ENCODE measurements around the gene SGK1.
"Not testable (repeated sequence)": the region's sequence is repeated elsewhere in the genome, so short reads cannot be mapped to it uniquely, and the experiment has no call there.

Gene SGK1

DNA sequence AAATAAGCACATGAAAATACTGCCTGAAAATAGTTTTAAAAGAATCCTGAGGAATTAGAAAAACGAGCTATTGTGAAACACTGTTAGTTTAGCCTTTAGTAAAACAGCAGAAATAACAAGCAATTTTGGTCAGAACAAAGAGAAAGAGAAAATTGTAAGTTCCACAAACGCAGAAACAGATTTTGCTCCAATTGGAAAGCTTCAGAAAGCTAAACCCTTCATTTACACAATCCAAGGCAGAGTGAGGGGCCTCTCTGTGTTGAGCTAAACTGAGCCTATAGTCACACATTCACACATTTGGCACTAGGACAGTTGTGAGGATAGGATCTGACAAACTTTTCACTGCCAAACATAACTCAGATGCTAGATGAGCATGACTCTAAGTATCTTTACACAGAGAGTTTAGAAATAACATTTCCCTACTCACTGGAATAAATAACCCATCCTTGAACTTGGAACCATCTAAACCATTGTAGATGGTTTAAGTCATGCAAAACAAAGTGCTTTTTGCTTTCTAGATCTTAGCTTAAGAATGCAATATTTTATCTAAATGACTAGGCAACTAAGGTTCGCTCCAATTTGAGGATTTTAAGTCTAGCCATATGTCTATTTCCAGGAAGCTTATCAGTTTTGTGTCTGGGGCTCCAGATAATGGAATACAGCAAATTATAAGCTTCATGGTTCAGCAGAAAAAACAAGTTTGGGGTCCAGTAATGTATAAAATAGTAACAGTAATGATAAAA lies 122.6 kb downstream of the SGK1 start:
- H3K4me3 ChIP-seq (ENCODE audit: low read depth, low read length), result no peak overlapping the region
- in situ Hi-C loops (cut with HindIII; ENCODE audit: low sequenced_read_pairs), result no loop called here

DNA sequence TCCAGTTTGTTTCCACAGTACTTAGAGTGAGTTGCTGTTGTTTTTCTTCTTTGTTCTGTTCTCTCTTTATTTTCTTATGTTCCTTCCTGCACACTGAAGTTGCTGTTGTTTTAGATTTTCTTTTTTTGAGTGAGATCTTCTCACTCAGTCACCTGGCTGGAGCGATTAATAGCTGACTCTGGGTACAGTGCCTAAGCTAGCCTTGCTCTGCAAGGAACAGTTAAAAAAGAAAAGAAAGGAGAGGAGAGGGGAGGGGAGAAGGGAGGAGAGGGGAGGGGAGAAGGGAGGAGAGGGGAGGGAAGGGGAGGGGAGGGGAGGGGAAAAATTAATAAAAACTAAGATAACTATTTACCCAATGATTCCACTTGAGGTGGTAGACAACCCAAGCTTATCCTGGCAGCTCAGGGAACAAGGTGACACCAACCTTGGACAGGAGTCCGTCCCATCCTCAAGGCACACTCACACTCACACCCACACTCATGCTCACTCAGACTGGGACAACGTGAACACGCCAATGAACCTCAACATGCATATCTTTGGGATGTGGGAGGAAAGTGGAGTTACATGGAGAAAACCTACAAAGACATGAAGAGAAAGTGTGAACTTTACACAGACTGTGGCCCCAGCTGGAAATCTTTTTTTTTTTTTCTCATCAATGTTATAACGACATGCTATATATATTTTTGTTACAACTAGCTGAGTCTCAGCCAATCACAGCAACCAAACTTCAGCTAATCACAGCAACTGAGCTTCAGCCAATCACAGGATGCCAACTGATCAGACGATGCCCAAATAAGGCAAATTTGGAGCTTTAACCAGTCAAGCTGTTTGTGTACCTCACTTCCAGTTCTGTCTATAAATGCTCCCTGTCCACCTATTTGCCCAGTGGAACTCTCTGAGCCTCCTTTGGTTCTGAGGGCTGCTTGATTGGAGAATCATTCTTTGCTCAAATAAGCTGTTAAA lies 124.1 kb downstream of the SGK1 start:
- H3K4me3 ChIP-seq (ENCODE audit: low read depth, low read length), result no peak overlapping the region
- TF ChIP-seq, protein P1, sequence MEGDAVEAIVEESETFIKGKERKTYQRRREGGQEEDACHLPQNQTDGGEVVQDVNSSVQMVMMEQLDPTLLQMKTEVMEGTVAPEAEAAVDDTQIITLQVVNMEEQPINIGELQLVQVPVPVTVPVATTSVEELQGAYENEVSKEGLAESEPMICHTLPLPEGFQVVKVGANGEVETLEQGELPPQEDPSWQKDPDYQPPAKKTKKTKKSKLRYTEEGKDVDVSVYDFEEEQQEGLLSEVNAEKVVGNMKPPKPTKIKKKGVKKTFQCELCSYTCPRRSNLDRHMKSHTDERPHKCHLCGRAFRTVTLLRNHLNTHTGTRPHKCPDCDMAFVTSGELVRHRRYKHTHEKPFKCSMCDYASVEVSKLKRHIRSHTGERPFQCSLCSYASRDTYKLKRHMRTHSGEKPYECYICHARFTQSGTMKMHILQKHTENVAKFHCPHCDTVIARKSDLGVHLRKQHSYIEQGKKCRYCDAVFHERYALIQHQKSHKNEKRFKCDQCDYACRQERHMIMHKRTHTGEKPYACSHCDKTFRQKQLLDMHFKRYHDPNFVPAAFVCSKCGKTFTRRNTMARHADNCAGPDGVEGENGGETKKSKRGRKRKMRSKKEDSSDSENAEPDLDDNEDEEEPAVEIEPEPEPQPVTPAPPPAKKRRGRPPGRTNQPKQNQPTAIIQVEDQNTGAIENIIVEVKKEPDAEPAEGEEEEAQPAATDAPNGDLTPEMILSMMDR (IDR thresholded peaks at IDR 0.05; ENCODE audit: low read depth, low read length), result no peak
- in situ Hi-C loops (cut with HindIII; ENCODE audit: low sequenced_read_pairs), result no loop called here
- DNase-seq (ENCODE audit: low read depth, low spot score), result no peak

More for the DNA sequence above, 122.6 kb downstream of the SGK1 start:
- DNase-seq (ENCODE audit: low read depth, low spot score), result peak; percentile 27
- TF ChIP-seq, protein P1 (IDR thresholded peaks at IDR 0.05; ENCODE audit: low read depth, low read length), result no peak

DNA sequence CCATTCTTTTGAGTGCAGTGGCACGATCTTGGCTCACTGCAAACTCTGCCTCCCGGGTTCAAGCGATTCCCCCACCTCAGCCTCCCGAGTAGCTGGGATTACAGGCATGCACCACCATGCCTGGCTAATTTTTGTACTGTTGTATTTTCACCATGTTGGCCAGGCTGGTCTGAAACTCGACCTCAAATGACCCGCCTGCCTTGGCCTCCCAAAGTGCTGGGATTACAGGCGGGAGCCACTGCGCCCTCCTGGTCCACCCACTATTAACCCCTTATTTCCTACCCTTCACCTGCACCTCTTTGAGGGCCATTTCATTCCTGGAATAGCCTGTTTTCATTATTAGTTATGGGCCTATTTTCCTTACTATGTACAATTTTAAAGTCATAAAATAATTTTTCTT lies 125.3 kb downstream of the SGK1 start:
- in situ Hi-C loops (cut with HindIII; ENCODE audit: low sequenced_read_pairs); H3K4me3 ChIP-seq (ENCODE audit: low read depth, low read length); DNase-seq (ENCODE audit: low read depth, low spot score): not testable (repeated sequence)

DNA sequence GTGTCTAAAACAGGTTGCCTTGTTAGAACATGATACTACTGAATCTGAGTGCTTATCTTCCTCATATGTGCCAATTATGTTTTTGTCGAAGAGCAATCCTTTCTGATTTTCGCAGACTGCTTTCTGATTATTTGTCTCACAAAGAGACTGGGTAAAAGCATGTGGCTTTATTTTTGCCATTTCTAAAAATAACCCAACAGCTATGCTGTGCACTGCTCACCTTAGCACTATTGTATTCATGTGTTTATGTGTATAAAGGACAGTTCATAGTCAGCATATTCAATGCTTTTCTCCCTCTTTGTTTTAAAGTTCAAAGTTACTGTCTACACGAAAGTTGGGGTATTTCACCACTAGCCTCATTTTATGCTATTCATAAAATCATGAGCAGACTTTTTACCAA lies 127.0 kb downstream of the SGK1 start:
- DNase-seq (ENCODE audit: low read depth, low spot score), result no peak
- in situ Hi-C loops (cut with HindIII; ENCODE audit: low sequenced_read_pairs), result no loop called here
- no peak overlapping the region for H3K4me3 ChIP-seq (ENCODE audit: low read depth, low read length)
- TF ChIP-seq, protein P1 (IDR thresholded peaks at IDR 0.05; ENCODE audit: low read depth, low read length), result no peak

DNA sequence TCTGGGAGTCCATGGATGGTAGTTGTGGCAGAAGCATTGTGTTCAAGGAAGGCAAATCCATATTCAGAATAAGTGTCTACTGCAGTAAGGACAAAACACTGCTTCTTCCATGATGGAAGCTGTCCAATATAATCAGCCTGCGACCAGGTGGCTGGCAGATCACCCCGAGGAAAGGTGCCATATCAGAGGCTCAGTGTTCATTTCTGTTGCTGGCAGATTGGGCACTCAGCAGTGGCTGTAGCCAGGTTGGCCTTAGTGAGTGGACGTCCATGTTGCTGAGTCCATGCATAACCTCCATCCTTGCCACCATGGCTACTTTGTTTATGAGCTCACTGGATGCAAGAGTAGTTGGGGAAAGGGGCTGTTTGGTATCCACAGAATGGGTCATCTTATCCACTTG lies 130.2 kb downstream of the SGK1 start:
- H3K4me3 ChIP-seq (ENCODE audit: low read depth, low read length), result no peak overlapping the region
- TF ChIP-seq, protein P1 (IDR thresholded peaks at IDR 0.05; ENCODE audit: low read depth, low read length), result no peak
- DNase-seq (ENCODE audit: low read depth, low spot score), result no peak
- in situ Hi-C loops (cut with HindIII; ENCODE audit: low sequenced_read_pairs), result no loop called here

DNA sequence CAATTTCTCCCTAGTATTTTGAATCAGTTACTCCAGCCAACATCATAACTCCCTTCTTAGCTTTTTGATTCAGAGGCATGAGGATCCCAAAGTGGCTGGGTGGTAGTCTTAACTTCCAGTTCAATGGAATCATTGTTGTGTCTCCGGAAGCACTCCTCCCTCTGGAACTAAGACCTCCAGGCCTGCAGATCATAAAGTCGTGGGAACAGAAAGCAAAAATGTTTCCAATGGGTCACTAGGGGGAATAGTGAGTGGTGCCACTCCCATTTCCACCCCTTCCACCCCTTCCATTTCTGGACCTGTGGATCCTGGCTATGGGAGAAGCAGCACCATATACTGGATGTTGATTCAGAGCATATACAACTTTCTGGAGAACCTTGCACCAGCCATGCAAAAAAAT lies 130.8 kb downstream of the SGK1 start:
- no peak for DNase-seq (ENCODE audit: low read depth, low spot score)
- in situ Hi-C loops (cut with HindIII; ENCODE audit: low sequenced_read_pairs), result no loop called here
- TF ChIP-seq, protein P1 (IDR thresholded peaks at IDR 0.05; ENCODE audit: low read depth, low read length), result no peak
- no peak overlapping the region for H3K4me3 ChIP-seq (ENCODE audit: low read depth, low read length)

DNA sequence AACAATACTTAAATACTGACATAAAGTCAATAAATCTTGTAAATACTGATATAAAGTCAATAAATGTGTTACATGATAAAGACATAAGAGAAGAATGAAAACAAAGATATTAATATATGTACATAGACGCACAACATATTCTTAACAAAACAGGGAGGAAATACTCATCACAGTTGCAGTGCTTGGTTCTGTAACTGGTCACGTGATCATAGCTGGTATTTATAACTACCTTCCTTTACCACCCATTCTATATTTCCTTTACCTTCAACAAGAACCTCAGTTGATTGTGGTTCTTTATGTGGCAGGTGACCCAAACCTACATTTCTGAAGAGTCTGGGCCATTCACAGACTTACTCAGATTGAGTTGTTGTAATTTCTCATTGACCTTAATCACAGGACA lies 131.6 kb downstream of the SGK1 start:
- DNase-seq (ENCODE audit: low read depth, low spot score), result no peak
- in situ Hi-C loops (cut with HindIII; ENCODE audit: low sequenced_read_pairs), result no loop called here
- H3K4me3 ChIP-seq (ENCODE audit: low read depth, low read length), result no peak overlapping the region
- TF ChIP-seq, protein P1 (IDR thresholded peaks at IDR 0.05; ENCODE audit: low read depth, low read length), result no peak
